Measurements from ENCODE around the gene SLC44A3. TPM values are rescaled to one million over a fixed set of nuclear protein-coding genes. Genes with fewer than 3 reads are reported as not detected.

SLC44A3 gene
- total and polyA plus RNA-seq, 2 of the 13 experiments (the other 11 are each of a cell fraction or from before 2014, with no cell fraction given), result 6.8 to 14.1 TPM

DNA sequence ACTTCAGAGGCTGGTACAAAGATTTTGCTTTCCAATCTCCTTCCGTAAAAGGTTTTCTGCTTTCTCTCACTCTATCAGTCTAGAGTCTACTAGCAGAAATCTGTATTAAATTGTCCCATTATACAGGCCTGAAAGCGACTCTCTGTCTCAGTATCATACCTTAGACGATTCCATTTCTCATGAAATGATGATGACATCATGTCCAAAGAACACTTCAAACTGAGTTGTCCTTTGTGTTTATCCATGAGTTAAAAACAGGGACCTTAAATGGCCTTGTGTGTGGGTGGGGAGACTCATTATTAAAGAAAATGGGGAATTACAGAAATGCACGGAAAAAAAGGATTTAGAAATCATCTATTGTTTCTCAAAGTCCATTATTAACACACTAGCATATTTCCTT, 21.0 kb upstream of the SLC44A3 start (continued):
- no peak for TF ChIP-seq ARID3A (IDR thresholded peaks at IDR 0.05; ENCODE audit: low read depth, low read length)
- TF ChIP-seq, protein P1, sequence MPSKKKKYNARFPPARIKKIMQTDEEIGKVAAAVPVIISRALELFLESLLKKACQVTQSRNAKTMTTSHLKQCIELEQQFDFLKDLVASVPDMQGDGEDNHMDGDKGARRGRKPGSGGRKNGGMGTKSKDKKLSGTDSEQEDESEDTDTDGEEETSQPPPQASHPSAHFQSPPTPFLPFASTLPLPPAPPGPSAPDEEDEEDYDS (CRISPR knock-in tag; IDR thresholded peaks at IDR 0.05), result no peak
- TF ChIP-seq PBX3 (CRISPR knock-in tag; IDR thresholded peaks at IDR 0.05; ENCODE audit: borderline replicate concordance), result no peak
- no peak for TF ChIP-seq ZNF318 (CRISPR knock-in tag; IDR thresholded peaks at IDR 0.05)
- TF ChIP-seq KAT2B (IDR thresholded peaks at IDR 0.05; ENCODE audit: borderline replicate concordance, low read depth, low read length), result no peak
- TF ChIP-seq, protein P2, sequence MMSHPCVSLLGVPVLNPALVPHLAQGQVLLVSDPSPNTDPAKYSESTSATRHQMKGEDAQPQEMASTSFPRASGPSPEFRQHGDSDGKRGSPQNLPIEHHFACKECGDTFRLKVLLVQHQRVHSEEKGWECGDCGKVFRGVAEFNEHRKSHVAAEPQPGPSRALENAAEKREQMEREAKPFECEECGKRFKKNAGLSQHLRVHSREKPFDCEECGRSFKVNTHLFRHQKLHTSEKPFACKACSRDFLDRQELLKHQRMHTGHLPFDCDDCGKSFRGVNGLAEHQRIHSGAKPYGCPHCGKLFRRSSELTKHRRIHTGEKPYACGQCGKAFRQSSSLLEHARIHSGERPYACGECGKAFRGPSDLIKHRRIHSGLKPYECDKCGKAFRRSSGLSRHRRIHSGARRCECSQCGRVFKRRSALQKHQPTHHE (CRISPR knock-in tag; IDR thresholded peaks at IDR 0.05; ENCODE audit: borderline replicate concordance), result no peak
- TF ChIP-seq ZIK1 (CRISPR knock-in tag; IDR thresholded peaks at IDR 0.05; ENCODE audit: borderline replicate concordance, low read depth), result no peak
- TF ChIP-seq SAFB2 (CRISPR knock-in tag; IDR thresholded peaks at IDR 0.05; ENCODE audit: borderline replicate concordance, low read depth), result no peak
- no peak for TF ChIP-seq NFIB (CRISPR knock-in tag; IDR thresholded peaks at IDR 0.05; ENCODE audit: borderline replicate concordance)
- TF ChIP-seq ZNF33A (CRISPR knock-in tag; IDR thresholded peaks at IDR 0.05; ENCODE audit: borderline replicate concordance), result no peak
- TF ChIP-seq ZNF230 (CRISPR knock-in tag; IDR thresholded peaks at IDR 0.05), result no peak
- TF ChIP-seq ZNF33B (CRISPR knock-in tag; IDR thresholded peaks at IDR 0.05), result no peak
- no peak for TF ChIP-seq MYPOP (CRISPR knock-in tag; IDR thresholded peaks at IDR 0.05)
- TF ChIP-seq ZNF510 (CRISPR knock-in tag; IDR thresholded peaks at IDR 0.05; ENCODE audit: low read depth), result no peak

All from HepG2 (cell line).